NCI-H128 (cell line): ENCODE data around the gene IBSP.
A peak's percentile ranks its signal among the peaks of the same experiment; 100 is the strongest.

Experiments used
- DNase-seq: peaks from one replicate; lab custom pipeline; 2025; ENCODE audit not compliant: unreplicated experiment; lab: John Stamatoyannopoulos, UW

The IBSP gene

GRCh38 chr4:87838205-87838604 lies 38.9 kb downstream of the IBSP start:
- DNase-seq: no peak

GRCh38 chr4:87838890-87839591 lies 39.7 kb downstream of the IBSP start:
- no peak for DNase-seq

GRCh38 chr4:87839592-87839946 lies 40.2 kb downstream of the IBSP start:
- DNase-seq: no peak

GRCh38 chr4:87840149-87840548 lies 40.8 kb downstream of the IBSP start:
- DNase-seq: no peak

GRCh38 chr4:87843936-87844335 lies 44.6 kb downstream of the IBSP start:
- DNase-seq: no peak

GRCh38 chr4:87844452-87844851 lies 45.1 kb downstream of the IBSP start:
- no peak for DNase-seq

- DNase-seq: no peak
Measured at GRCh38 chr4:87846226-87846625, 46.9 kb downstream of the IBSP start.

GRCh38 chr4:87848622-87849351 lies 49.4 kb downstream of the IBSP start:
- no peak for DNase-seq

- no peak for DNase-seq
Measured at GRCh38 chr4:87849612-87850011, 50.3 kb downstream of the IBSP start.

- no peak for DNase-seq
Measured at GRCh38 chr4:87851332-87851731, 52.0 kb downstream of the IBSP start.

- DNase-seq: no peak
Measured at GRCh38 chr4:87851953-87852352, 52.6 kb downstream of the IBSP start.

- peak; percentile 1 for DNase-seq
Measured at GRCh38 chr4:87853108-87853507, 53.8 kb downstream of the IBSP start.

- DNase-seq: no peak
Measured at GRCh38 chr4:87853891-87854290, 54.5 kb downstream of the IBSP start.

- no peak for DNase-seq
Measured at GRCh38 chr4:87855559-87855958, 56.2 kb downstream of the IBSP start.

- no peak for DNase-seq
Measured at GRCh38 chr4:87856816-87857215, 57.5 kb downstream of the IBSP start.

GRCh38 chr4:87857789-87858188 lies 58.4 kb downstream of the IBSP start:
- no peak for DNase-seq
